Measurements from ENCODE around the gene IPPK.
A peak's percentile ranks its signal among the peaks of the same experiment; 100 is the strongest.
"Not testable (repeated sequence)": the region's sequence is repeated elsewhere in the genome, so short reads cannot be mapped to it uniquely, and the experiment has no call there.

IPPK gene

DNA sequence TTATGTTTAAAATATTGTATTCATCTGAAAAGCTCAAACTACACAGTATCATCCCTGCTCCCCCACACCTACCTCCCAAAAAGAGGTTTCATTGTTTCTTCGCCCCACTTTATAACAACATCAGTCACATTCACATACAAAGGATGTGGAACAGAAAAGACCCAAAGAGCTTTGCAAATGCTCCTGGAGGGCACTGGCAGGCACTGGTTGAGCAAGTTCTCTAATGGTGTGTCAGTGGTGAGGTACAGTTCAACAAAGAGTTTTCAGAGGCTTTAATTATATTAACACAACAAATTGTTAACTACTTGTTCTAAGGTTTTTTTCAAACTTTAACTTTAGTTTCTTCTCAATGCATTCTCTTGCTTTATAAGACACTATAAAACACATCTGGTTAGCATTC is 80.0 kb downstream of the IPPK start:
- no peak for DNase-seq

DNA sequence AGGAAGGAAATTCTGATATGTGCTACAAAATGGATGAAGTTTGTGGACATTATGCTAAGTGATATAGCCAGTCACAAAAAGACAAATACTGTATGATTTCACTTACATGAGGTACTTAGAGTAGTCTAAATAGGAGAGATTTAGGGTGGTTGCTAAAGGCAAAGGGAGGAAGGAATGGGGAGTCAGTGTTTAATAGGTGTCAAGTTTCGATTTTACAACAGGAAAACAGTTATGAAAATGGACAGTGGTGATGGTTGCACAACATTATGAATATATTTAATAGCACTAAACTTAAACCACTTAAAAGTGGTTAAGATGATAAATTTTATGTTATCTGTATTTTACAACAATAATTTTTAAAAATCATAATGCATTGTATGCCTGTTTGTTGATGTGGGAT is 93.8 kb downstream of the IPPK start:
- no peak for DNase-seq

DNA sequence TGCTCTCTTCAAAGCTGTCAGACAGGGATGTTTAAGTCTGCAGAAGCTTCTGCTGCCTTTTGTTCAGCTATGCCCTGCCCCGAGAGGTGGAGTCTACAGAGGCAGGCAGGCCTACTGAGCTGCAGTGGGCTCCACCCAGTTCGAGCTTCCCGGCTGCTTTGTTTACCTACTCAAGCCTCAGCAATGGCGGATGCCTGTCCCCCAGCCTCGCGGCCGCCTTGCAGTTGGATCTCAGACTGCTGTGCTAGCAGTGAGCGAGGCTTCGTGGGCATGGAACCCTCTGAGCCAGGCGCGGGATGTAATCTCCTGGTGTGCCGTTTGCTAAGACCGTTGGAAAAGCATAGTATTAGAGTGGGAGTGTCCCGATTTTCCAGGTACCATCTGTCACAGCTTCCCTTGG is 96.3 kb downstream of the IPPK start:
- not testable (repeated sequence) for DNase-seq

DNA sequence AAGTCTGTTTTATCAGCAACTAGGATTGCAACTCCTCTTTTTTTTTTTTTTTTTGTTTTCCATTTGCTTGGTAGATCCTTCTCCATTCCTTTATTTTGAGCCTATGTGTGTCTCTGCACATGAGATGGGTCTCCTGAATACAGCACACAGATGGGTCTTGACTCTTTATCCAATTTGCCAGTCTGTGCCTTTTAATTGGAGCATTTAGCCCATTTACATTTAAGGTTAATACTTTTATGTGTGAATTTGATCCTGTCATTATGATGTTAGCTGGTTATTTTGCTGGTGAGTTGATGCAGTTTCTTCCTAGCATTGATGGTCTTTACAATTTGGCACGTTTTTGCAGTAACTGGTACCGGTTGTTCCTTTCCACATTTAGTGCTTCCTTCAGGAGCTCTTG is 98.1 kb downstream of the IPPK start:
- DNase-seq = not testable (repeated sequence)

DNA sequence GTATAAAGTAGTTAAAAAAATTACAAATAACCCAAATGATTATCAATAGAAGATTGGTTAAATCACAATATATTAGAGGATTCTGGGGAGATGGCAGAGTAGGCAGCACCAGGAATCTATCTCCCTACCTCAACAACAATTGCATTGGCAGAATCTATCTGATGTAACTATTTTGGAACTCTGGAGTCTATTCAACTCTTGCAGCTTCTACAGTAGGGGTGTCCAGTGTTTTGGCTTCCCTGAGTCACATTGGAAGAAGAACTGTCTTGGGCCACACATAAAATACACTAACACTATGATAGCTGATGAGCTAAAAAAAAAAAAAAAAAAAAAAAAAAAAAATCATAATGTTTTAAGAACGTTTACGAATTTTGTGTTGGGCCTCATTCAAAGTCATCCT is 104.9 kb downstream of the IPPK start:
- no peak for DNase-seq

DNA sequence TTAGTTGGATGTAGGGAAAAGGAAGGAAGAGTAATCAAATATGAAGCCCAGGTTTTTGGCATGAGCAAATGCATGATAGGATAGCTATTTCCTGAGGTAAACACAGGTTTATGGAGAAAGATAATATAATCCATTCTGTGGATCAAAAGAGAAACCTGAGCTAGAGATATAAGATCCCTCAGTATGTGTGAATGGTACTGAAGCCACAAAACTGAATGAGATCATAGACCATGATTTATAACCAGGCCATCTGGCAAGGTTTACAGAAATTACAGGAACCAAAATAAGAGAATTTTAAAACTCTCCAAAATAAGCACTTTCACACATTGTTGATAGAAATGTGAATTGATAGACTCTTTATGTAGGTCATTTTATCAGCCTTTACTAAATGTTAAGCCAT is 105.4 kb downstream of the IPPK start:
- peak; percentile 27 for DNase-seq

All from NCI-H226 (cell line).